CD4-positive, alpha-beta T cell treated with Interleukin-1 beta for 1 hour (primary cell): ENCODE measurements around the gene KCNMA1.

Experiments
- DNase-seq, 2 donors: peaks; one replicate each; pipeline ENCODE4 v3.0.0-alpha.2; 2020 to 2022

KCNMA1 gene

DNA sequence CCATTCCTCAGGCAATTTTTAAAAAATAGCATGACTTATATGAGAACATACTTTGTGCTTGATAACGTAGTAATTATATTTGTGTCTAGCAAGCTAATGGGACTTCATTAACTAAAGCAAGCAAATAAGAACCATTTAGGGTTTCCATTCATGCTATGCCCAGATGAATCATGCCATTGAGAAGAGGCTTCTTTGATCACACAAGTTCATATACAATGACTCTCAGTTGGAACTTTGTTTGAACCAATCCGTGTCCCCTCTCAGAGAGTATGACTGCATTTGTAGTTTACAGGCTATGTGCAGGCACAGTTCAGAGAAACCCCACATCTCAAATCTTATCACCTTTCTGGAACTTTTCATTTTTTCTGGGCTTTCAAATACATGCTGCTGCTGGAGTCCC is 614.2 kb downstream of the KCNMA1 start:
- DNase-seq, result no peak

- no peak for DNase-seq
Measured at GRCh38 chr10:77022671-77023070, 614.9 kb downstream of the KCNMA1 start.

GRCh38 chr10:77021966-77022490 is 615.6 kb downstream of the KCNMA1 start:
- no peak for DNase-seq

- DNase-seq, result no peak
Measured at GRCh38 chr10:77020426-77021040, 617.1 kb downstream of the KCNMA1 start.

- DNase-seq, result no peak
Measured at GRCh38 chr10:77016855-77017254, 620.8 kb downstream of the KCNMA1 start.

DNA sequence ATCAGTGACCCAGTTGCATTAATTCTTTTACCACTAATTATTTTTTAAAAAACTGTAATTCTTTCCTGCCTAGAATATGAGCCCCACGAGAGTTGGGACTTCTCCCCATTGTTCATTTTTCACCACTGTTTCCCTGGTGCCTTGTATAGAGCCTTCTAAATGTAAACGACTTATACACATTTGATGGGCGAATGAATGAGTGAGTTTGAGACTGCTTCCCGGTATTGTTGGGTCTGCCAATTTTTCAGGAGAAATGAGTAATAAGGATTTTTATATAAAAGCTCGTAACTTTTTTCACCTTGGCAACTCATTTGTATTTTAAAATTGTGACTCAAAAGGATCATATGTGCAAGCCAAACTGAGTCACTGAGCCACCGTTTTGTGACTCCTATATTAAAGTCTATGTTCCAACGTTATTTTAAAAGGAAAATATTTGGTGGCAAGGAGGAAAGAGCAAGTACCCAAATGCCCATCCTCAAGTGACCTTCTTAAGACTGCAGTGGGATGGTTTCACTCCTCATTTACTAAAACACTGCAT is 621.3 kb downstream of the KCNMA1 start:
- no peak for DNase-seq

DNA sequence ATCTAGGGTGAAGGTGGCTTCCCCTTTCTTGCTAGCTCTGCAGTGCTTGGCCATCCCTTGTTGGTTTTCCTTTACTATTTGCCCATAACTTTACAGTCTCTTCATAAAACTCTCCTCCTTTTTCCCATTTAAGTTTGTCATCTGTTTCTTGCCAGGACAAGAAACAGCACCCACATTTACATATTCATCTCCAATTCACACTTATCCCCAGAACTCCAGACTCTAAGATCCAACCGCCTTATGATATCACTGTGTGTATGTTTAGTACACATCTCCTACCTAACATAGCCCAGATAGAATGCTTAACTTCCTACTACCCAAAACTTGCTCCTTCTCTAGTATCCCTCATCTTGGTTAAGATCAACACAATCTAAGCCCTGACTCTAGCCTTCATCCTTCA is 622.2 kb downstream of the KCNMA1 start:
- DNase-seq, result no peak

DNA sequence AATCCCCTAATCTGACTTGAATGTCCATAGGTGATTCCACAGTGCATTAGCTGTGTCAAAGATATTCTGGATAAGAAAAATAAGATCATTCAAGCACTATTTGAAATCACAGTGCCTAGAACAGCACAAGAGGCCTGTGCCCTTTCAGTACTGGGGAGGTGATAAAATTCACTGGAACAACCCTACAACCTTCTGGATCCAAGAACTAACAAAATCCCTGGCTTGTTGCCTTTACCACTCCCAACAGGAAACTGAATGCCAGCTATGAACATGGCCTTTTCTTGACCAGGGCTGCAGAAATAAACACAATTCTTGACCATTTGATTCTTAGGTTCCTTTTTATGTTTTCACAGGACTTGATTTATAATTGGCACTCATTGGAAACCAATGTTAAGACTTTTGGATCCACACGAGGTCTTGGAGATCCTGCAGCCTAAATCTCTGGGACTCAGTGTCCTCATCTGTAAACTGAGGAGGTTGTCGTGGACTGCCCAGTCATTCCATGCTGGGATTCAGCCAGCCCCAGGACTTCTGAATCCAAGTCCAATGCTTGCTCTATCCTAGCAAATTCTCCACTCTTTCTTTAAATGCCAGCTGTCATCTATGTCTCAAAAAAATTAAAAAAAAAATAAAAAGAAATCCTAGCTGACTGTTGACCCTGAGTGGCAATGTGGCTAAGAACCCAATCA is 624.7 kb downstream of the KCNMA1 start:
- DNase-seq, result no peak

DNA sequence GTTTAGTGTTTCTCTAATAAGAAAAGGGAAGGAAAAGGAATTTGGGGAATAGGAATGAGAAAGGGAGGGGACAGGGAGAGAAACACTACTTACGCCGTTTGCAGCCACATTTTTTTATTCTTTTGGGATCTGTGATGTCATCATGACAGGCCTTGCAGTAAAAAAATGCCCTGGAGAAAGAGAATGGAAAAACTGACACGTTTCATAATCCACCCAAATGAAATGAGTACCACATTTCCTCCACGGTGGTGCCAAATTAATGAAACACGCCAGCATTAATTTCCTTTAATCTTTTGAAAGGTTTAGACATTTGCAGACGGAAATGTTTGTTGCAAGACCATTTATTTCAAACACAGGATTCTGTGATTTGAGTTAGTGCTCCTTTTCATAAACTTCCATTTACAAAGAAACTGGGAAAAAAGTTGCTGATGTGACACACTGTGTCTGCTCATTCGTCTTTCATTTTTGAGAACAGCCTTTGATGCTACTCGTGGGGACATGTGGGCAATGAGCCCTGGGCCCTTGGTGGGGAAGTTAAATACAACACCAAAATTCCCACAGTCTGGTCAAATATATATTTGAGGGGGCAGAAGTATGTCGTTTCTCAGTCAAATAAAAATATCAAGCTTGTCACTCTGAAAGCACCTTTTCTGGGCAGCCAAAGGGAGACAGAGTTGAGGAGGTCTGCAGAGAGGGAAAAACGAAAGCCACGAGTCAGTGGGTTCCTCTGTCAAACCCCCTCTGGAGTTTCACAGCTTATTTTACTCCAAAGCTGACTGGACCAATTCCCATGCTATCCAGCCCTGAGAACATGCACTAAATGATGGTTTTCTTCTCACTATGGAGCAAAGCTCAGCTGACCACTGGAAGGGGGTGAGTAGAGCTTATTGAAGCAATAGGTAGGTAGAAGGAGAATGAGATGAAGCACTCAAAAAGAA is 625.5 kb downstream of the KCNMA1 start:
- no peak for DNase-seq

DNA sequence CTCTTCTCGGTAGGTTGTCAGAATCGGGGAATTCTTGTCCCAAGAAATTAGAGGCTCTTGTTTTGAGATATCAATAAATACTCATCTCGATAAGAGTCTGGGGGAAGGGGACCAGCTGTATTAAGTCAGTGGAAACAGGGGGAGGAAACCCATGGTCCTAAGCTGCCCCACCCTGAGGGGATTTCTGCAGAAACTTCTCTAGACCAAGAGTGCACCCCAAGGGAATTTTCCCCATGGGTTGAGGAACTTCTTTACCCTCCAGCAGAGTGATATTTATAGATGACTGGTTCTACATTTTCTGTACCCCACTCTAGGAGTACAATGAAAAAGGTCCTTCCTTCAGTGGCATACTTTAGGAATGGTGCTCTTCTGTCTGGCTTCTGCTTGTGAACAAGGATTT is 627.2 kb downstream of the KCNMA1 start:
- DNase-seq, result no peak

GRCh38 chr10:77007834-77008233 is 629.8 kb downstream of the KCNMA1 start:
- no peak for DNase-seq

- DNase-seq, result no peak
Measured at GRCh38 chr10:77006836-77007511, 630.6 kb downstream of the KCNMA1 start.

DNA sequence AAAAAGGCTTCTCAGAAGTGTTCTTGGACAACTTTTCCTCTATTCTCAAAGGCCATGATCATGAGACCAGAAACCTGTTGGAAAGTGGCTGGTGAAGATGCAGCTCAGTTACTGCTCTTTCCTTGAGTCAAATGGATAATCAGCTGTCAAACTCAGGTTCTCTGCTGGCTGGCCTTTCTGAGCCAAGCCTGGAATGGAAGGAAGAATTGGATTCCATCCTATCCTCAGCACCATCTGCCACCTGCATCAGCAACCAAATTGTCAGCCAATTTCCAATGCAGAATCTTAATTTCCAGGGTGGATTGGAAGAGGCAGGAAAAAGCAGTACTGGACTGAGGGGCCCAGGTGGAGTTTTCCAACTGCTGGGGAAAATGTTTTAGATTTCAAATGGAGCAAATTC is 631.7 kb downstream of the KCNMA1 start:
- no peak for DNase-seq

- no peak for DNase-seq
Measured at GRCh38 chr10:77004917-77005564, 632.6 kb downstream of the KCNMA1 start.

GRCh38 chr10:77002872-77003271 is 634.7 kb downstream of the KCNMA1 start:
- DNase-seq, result no peak

DNA sequence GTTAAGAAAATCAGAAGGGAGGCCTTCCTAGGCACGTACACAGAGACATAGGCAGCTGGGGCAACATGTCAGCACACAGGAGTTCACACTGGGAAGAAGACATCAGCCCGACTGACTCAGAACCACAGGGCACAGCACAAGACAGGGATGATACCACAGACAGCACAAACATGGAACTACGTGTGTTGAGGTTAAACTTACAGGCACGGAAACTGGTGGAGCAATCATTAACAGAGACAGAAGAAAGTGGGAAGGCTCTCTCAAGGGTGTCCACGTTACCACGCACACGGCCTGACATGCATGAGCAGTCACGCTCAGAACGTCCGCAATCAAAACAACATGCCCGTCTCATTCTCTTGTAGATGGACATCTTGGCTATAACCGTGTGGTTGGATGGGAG is 636.4 kb downstream of the KCNMA1 start:
- no peak for DNase-seq

GRCh38 chr10:76998451-76998850 is 639.2 kb downstream of the KCNMA1 start:
- no peak for DNase-seq

- DNase-seq, result no peak
Measured at GRCh38 chr10:76997631-76998030, 640.0 kb downstream of the KCNMA1 start.

DNA sequence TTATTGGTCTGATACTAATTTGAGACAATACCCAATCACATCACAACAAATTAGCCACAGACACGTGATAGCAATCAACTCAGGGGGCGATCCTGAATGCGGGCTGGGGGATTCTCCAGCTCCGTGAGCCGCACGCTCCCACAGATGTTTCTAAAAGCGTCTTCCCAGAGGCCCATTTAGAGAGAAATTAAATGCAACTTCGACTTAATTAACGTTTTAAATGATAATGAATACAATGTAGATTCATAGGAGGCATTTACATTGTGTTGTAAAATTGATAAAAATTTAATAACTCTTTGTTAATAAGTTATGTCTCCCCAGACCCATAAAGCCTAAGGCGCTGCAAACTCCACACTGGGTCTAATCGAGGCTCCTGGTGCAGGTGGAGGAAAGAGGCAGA is 642.6 kb downstream of the KCNMA1 start:
- DNase-seq, result no peak

GRCh38 chr10:76993213-76993612 is 644.4 kb downstream of the KCNMA1 start:
- DNase-seq, result no peak

DNA sequence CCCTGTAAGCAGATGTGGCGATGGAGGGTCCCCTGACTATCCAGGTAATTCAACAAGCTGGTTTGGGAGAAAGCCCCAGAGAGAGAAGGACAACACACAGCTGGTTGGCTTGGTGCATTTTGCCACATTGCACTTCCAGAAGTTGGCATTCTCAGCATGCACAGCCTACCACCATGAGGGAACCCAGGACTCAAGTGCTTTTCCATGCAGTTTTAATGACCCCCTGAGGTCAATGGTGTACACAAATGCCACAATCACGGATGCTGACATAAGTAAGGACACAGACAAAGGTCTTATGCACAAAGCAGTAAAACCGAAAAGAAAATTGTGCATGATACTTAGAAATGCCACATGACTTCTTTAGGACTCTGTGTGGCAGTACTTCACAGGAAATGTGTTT is 645.1 kb downstream of the KCNMA1 start:
- DNase-seq, result no peak

DNA sequence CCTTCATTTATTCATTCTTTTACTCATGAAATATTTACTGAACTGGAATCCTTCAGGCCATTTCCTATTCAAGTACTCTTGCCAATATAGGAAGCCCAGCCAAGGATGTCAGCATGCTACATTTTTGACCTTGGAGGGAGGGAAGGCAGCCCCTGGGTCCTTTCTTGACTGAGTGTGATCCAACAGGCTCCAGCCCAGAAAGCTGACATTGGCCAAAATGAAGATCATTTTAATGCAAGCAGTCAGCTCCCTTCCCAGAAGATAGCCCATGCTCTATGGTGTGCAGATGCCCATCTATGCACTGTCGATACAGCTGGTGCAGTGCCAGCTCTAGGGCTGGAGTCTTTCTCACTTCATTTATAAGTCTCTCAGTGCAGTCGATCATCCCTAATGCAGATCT is 646.0 kb downstream of the KCNMA1 start:
- no peak for DNase-seq
